WI38 (cell line): ENCODE measurements around the gene ANAPC2.
A peak's percentile ranks its signal among the peaks of the same experiment; 100 is the strongest.

Source experiments
- H3K4me3 ChIP-seq: 2 replicates; pipeline ENCODE4 v1.5.1; 2011; ENCODE audit warnings: low read depth, mild to moderate bottlenecking, control low read depth, low read length
- CTCF ChIP-seq: IDR thresholded peaks from 2 replicates; pipeline ENCODE4 v1.5.1; 2012; ENCODE audit warnings: low read depth, mild to moderate bottlenecking, control low read depth, low read length

The ANAPC2 gene

GRCh38 chr9:137179761-137180160, 8.6 kb downstream of the ANAPC2 start:
- no peak overlapping the region for H3K4me3 ChIP-seq

GRCh38 chr9:137178939-137179630, 9.3 kb downstream of the ANAPC2 start:
- no peak overlapping the region for H3K4me3 ChIP-seq
- no peak for TF ChIP-seq CTCF

More at GRCh38 chr9:137179761-137180160, 8.6 kb downstream of the ANAPC2 start:
- TF ChIP-seq CTCF, result no peak

DNA sequence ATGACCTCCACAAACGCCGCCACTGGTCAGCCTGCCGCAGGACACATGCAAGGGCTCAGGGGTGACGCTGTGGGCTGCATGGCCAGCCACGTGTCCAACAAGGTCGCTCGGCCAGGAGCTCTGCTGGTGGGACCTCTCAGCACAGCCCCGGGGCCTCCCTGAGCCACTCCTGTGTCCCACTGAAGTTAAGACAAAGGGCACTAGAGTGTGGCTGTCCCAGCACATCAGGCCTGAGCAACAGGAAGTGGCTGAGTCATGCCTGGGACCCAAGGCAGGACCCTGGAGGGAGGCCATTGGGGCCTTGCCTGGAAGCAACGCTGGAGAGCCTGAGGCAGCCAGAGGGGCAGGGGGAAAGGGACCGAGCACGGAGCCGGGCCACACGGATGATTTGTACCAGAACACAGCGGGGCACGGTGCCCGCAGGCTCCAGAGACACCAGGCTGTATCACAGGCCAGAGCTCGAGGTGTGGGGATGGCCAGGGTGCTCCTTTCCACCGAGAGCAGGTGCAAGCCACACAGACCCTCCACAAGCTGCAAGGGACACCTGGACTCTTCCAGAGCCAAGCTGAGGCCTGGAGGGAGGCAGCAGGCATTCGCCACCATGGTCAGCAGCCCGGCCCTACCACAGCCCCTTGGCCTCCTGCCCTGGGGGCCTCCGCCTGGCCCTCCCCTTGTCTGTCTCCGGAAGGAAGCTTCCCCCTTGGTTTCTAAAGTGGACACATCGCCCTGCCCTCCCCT, 10.0 kb downstream of the ANAPC2 start:
- H3K4me3 ChIP-seq, result no peak overlapping the region
- TF ChIP-seq CTCF, result no peak

GRCh38 chr9:137176302-137177182, 11.8 kb downstream of the ANAPC2 start:
- H3K4me3 ChIP-seq, result no peak overlapping the region
- TF ChIP-seq CTCF, result peak; percentile 33; the same call in 1 of the 2 replicates

GRCh38 chr9:137175345-137175961, 12.9 kb downstream of the ANAPC2 start:
- H3K4me3 ChIP-seq, result no peak overlapping the region
- TF ChIP-seq CTCF, result no peak

- no peak overlapping the region for H3K4me3 ChIP-seq
- no peak for TF ChIP-seq CTCF
Measured at GRCh38 chr9:137174722-137175293, 13.6 kb downstream of the ANAPC2 start.
